ENCODE measurements around the gene SMURF1.

SMURF1 gene

DNA sequence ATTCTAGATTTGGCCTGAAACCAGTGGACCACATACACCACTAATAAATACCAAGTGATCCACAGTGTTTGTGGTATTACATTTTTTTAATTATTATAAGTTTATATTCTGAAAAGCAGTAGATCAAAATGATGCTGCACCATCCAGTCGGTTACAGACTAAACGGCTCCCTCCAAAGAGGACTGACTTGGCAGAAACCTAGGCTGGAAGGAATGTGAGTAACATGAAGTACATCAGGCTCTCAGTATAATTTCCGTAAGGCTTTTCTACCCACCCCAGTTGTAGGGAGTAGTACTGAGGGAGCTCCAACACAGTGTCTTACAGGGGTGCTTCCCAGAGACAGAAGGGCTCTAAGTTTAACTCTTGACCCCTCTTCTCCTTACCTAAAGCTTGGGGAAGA, 146.1 kb downstream of the SMURF1 start:
- no peaks in the 10 kb centered on the region for H3K9me3 Mint-ChIP-seq
- peaks cover 10% of the 10 kb centered on the region for H3K4me1 Mint-ChIP-seq
- peaks cover 51% of the 10 kb centered on the region for H3K36me3 Mint-ChIP-seq
- H3K27ac Mint-ChIP-seq: no peak overlapping the region
- no peak overlapping the region for H3K4me3 Mint-ChIP-seq
- ATAC-seq: no peak
- no peaks in the 10 kb centered on the region for H3K27me3 Mint-ChIP-seq

DNA sequence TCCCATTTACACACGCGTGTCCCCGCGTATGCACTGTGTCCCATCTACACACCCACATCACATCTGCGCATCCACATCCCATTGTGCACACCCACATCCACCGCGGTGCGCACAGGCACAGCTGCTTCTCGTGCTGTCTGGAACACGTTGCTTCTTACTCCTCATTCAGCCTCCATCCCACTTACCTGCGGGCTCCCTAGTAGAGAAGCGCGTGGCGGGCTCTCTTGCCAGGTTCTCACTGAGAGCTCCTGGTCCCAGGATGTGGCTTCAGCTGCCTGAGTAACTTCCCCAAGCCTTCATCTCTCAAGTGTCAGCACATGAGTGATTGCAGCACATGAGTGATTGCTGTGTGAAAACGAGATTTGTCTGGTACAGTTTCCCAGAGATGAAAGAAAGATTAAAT, 147.8 kb downstream of the SMURF1 start:
- H3K9me3 Mint-ChIP-seq: no peaks in the 10 kb centered on the region
- H3K4me3 Mint-ChIP-seq: no peak overlapping the region
- peak overlapping the region; percentile 2 for H3K27ac Mint-ChIP-seq
- H3K27me3 Mint-ChIP-seq: no peaks in the 10 kb centered on the region
- H3K4me1 Mint-ChIP-seq: peaks cover 10% of the 10 kb centered on the region
- no peak for ATAC-seq
- H3K36me3 Mint-ChIP-seq: peaks cover 50% of the 10 kb centered on the region

DNA sequence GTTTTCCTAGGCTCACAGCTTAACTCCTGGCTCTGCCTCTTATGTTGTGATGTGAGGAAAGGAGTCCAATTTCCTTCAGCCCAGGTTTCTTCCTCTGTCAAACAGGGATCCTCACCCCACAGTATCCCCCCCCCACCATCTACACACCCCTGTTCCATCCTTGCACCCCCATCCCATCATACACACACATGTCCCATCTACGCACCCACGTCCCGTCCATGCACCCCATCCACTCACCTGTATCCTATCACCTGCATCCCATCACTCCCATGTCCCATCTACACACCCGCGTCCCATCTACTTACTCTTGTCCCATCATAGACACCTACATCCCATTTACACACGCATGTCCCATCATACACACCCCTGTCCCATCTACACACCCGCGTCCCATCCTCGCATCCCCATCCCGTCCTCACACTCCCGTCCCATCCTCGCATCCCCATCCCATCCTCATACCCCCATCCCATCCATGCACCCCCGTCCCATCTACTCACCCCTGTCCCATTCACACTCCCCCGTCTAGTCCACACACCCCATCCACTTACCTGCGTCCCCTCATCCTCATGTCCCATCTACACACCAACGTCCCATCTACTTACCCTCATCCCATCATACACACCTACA, 148.3 kb downstream of the SMURF1 start:
- Mint-ChIP-seq H3K9me3 (no peaks in the 10 kb centered on the region), H3K4me1 (peaks cover 10% of the 10 kb centered on the region), H3K27ac (peak overlapping the region; percentile 2), H3K27me3 (no peaks in the 10 kb centered on the region), H3K4me3 (no peak overlapping the region), H3K36me3 (peaks cover 44% of the 10 kb centered on the region)
- peak; percentile 61 for ATAC-seq

DNA sequence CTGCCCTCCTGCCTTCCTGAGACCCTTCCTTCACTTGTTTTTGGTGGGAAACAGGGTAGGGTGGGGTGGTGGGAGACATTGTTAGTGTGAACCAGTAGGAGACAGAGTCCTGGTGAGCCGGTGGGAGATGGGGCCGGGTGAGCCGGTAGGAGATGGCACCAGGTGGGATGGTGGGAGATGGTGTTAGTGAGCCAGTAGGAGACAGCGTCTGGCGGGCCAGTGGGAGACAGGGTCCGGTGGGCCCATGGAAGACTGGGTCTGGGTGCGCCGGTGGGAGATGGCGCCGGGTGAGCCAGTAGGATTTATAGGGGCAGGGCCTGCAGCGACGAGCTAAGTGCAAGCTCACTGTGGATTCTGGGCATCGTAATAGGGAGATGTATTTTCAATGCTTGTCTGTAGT, 148.8 kb downstream of the SMURF1 start:
- H3K4me1 Mint-ChIP-seq: peaks cover 10% of the 10 kb centered on the region
- H3K36me3 Mint-ChIP-seq: peaks cover 42% of the 10 kb centered on the region
- H3K9me3 Mint-ChIP-seq: no peaks in the 10 kb centered on the region
- ATAC-seq: no peak
- H3K27me3 Mint-ChIP-seq: no peaks in the 10 kb centered on the region
- H3K27ac Mint-ChIP-seq: no peak overlapping the region
- no peak overlapping the region for H3K4me3 Mint-ChIP-seq

DNA sequence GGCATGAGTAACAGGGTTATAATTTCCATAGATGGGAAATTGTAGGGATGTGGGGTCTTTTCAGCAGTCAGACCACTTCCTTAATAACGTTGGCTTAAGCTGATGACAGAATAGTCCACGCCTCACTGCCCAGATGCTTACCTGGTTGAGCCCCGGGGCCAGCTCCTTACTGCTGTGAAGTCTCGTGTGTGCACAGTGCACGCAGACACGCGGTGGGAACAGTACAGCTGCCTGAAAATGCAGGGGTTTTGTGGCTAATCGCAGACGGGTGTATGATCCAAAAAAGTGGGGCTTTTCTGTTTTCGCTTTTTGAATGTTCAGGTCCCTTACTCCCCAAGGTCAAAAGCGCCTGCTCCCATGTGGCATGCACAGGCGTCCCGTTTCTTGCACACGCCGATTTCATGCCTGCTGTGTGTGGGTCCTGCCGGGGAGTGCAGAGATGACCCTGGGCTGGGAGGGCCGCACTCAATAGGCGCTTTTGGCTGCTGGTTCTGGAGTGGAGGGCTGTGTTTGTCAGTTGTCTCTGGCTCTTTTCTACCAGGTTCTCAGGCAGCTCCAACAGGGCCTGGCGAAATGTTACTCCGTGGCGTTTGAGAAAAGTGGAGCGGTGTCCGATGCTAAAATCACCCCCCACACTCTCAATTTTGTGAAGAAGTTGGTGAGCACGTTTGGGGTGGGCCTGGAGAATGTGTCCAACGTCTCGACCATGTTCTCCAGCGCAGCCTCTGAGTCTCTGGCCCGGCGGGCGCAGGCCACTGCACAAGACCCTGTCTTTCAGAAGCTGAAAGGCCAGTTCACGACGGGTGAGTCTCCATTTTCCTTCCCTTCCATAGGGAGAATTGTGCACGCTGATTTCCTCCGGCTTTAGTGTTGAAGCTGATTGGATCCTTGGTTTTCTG, 149.6 kb downstream of the SMURF1 start:
- ATAC-seq: no peak
- Mint-ChIP-seq H3K27ac (no peak overlapping the region), H3K27me3 (no peaks in the 10 kb centered on the region), H3K4me3 (no peak overlapping the region), H3K4me1 (peaks cover 10% of the 10 kb centered on the region), H3K36me3 (peaks cover 48% of the 10 kb centered on the region), H3K9me3 (no peaks in the 10 kb centered on the region)

DNA sequence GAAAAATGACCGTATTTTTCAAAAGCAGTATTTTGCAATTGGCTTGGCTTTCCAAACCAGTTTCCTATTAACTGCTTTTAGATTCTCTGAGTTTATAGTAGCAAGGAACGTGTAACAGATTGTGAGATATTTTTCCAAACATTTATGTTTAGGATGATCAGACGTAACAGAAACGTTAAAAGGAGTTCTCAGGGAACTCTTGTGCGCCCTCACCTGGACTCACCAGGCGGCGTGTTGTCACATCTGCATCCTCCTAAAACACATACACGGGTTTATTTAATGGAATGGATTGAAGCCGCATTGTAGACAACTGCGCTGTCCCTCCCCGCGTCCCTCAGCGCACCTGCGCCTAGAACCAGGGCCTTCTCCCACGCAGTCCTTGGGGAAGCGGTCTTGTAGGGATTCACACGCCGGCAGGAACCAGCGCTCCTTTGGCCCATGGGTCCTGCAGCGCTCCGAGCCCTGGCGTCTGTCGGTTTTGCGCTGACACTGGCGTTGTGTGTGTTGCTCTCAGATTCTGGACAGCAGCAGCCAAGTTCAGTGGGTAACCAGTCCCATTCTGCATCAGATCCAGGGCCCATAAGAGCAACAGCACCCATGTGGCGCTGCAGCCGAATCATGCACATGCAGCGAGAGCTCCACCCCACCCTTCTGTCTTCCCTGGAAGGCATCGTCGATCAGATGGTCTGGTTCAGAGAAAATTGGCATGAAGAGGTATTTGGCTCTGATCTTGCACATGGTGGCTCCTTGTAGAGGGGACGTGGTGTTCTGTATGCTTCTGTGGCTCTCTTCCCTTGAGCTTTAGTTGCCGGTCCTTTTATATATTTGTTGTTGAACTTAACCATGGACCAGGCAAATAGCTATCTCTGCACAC, 150.6 kb downstream of the SMURF1 start:
- no peak for ATAC-seq
- H3K27ac Mint-ChIP-seq: no peak overlapping the region
- no peaks in the 10 kb centered on the region for H3K27me3 Mint-ChIP-seq
- H3K4me3 Mint-ChIP-seq: no peak overlapping the region
- H3K4me1 Mint-ChIP-seq: peaks cover 10% of the 10 kb centered on the region
- peaks cover 56% of the 10 kb centered on the region for H3K36me3 Mint-ChIP-seq
- H3K9me3 Mint-ChIP-seq: no peaks in the 10 kb centered on the region

DNA sequence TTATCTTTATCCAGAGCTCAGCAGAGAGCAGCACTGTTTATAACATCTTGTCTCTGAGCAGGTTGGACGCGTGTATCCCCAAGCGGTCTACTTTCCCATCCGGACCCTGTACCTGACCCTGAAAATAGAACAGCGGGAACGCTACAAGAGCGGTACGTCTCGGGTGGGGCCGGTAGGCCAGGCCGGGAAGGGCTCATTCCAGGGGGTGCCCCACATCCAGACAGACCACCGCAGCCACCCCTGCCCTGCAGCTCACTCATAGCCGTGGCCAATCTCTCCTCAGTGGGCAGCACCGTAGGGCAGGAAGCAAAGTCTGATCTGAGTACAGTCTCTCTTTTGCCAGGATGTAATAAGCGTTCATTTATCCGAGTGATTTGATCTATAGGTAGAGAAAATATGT, 151.8 kb downstream of the SMURF1 start:
- no peaks in the 10 kb centered on the region for H3K9me3 Mint-ChIP-seq

DNA sequence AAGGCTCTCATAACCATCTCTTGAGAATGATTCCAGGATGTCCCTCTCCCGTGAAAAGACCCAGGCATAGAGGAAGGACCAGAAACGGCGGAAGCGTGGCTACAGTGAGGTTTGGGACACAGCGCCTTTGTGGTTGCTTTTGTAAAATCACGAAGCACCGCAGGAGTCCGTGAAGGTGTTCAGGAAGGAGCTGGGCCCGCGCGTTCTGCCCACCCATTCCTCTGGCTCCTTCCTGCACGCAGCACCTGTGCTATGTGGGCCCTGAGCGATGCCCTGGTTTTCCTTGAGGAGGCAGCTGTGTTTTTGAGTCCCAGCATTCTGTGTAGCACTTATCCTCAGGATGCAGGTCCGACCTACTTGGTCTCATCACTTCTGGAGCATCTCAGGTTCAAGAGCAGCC, 152.8 kb downstream of the SMURF1 start:
- Mint-ChIP-seq H3K27ac (no peak overlapping the region), H3K27me3 (no peaks in the 10 kb centered on the region), H3K4me3 (no peak overlapping the region), H3K36me3 (peaks cover 76% of the 10 kb centered on the region), H3K4me1 (peaks cover 9% of the 10 kb centered on the region), H3K9me3 (peaks cover 2% of the 10 kb centered on the region)
- no peak for ATAC-seq

More for the DNA sequence above, 151.8 kb downstream of the SMURF1 start:
- Mint-ChIP-seq H3K36me3 (peaks cover 68% of the 10 kb centered on the region), H3K4me1 (peaks cover 10% of the 10 kb centered on the region), H3K27ac (no peak overlapping the region), H3K4me3 (no peak overlapping the region), H3K27me3 (no peaks in the 10 kb centered on the region)
- ATAC-seq: no peak

DNA sequence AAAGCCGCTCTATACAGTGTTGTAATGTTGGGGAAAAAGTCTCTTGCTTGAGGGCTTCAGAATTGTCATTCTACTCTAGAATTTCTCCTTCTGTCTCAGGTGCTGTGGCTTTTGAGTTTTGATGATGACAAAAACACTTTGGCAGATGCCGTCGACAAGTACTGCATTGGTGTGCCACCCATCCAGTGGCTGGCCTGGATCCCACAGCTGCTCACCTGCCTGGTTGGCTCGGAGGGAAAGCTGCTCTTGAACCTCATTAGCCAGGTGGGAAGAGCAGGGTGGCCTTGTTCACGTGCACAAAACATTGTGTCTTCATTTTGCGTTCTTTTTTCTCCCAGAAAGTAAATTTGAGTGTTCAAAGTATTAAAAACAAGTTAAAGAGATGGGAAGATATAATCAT, 153.6 kb downstream of the SMURF1 start:
- Mint-ChIP-seq H3K27ac (no peak overlapping the region), H3K9me3 (peaks cover 6% of the 10 kb centered on the region), H3K4me1 (peaks cover under 1% of the 10 kb centered on the region), H3K36me3 (peaks cover 76% of the 10 kb centered on the region), H3K4me3 (no peak overlapping the region), H3K27me3 (no peaks in the 10 kb centered on the region)
- ATAC-seq: no peak

DNA sequence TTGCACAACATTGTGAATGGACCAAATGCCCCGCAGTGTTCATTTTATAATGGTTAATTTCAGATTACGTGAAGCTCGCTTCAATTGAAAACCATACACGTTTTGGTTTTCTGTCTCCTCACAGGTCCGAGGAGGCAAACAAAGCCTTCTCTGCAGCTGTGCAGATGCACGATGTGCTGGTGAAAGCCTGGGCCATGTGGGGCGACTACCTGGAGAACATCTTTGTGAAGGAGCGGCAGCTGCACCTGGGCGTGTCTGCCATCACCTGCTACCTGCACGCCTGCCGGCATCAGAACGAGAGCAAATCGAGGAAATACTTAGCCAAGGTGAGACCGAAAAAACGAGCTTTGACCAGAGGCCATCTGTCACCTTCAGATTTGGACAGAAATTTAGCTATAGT, 155.3 kb downstream of the SMURF1 start:
- Mint-ChIP-seq H3K4me1 (no peaks in the 10 kb centered on the region), H3K27ac (no peak overlapping the region), H3K27me3 (no peaks in the 10 kb centered on the region), H3K9me3 (peaks cover 6% of the 10 kb centered on the region), H3K36me3 (peaks cover 82% of the 10 kb centered on the region), H3K4me3 (no peak overlapping the region)
- no peak for ATAC-seq

DNA sequence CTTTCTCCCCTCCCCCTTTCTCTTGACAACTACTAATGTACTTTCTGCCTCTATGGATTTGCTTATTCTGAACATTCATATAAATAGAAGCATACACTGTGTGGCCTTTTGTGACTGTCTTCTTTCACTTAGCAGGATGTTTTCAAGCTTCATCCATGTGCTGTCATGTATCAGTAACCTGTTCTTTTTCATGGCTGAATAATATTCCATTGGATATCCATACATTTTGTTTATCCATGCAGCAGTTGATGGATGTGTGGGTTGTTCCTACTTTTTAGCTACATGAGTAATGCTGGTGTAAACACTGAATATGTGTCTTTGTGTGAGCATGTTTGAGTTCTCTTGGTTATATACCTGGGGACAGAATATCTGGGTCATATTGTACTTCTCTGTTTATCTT, 158.0 kb downstream of the SMURF1 start:
- no peaks in the 10 kb centered on the region for H3K4me1 Mint-ChIP-seq
- no peaks in the 10 kb centered on the region for H3K27me3 Mint-ChIP-seq
- H3K36me3 Mint-ChIP-seq: peaks cover 86% of the 10 kb centered on the region
- H3K9me3 Mint-ChIP-seq: peaks cover 6% of the 10 kb centered on the region
- no peak overlapping the region for H3K27ac Mint-ChIP-seq
- H3K4me3 Mint-ChIP-seq: no peak overlapping the region
- ATAC-seq: no peak

DNA sequence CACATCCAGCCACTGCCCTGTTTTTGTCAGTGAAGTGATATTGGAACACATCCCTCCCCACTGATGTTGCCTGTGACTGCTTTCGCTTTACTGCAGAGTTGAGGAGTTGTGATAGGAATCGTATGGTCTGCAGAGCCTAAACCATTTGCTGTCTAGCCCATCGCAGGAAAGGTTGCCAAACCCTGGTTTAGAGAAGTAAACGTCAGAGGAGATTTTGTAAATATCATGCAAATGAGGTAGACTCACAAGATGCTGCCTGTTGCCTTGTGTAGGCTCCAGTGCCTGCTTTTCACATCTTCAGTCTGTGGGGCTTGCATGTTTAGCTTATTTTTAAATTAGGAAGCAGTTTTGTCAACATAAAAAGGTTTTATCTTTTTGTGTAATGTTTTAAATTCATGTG, 158.5 kb downstream of the SMURF1 start:
- Mint-ChIP-seq H3K36me3 (peaks cover 91% of the 10 kb centered on the region), H3K9me3 (peaks cover 6% of the 10 kb centered on the region), H3K27ac (no peak overlapping the region), H3K4me3 (no peak overlapping the region), H3K27me3 (no peaks in the 10 kb centered on the region), H3K4me1 (no peaks in the 10 kb centered on the region)
- ATAC-seq: no peak

DNA sequence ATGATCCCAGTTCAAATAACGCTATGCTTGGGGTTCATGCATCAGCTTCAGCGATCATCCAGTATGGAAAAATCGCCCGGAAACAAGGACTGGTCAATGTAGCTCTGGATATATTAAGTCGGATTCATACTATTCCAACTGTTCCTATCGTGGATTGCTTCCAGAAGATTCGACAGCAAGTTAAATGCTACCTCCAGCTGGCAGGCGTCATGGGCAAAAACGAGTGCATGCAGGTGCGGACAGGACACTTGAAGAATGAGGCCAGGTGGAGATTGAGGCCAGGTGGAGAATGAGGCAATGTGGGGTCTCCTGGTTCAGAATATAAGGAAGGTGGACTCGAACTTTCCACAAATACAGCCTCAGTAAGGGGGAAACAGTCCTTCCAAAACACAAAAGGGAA, 159.8 kb downstream of the SMURF1 start:
- no peak overlapping the region for H3K27ac Mint-ChIP-seq
- H3K36me3 Mint-ChIP-seq: peaks cover 93% of the 10 kb centered on the region
- peaks cover 6% of the 10 kb centered on the region for H3K9me3 Mint-ChIP-seq
- no peak overlapping the region for H3K4me3 Mint-ChIP-seq
- no peak for ATAC-seq
- H3K27me3 Mint-ChIP-seq: no peaks in the 10 kb centered on the region
- no peaks in the 10 kb centered on the region for H3K4me1 Mint-ChIP-seq

DNA sequence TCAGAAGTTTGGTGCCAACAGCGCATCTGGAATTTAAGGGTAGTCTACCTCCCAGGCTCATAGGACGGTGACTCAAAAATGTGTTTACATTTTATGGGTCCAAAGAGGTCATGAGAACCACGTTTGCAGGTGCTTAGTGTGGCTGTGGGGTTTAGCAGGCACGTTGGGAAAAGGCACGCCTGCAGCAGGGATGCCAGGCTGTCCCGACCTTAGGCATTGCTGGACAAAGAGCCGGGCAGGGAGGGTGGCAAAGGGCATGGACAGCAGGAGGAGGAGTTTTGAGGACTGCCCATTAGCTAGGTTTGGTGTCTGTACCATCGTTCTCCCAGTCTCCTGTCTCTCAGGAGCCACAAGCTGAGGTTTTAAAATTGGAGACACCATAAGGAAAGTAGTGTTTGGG, 161.2 kb downstream of the SMURF1 start:
- Mint-ChIP-seq H3K4me1 (no peaks in the 10 kb centered on the region), H3K36me3 (peaks cover 88% of the 10 kb centered on the region), H3K27me3 (no peaks in the 10 kb centered on the region), H3K27ac (no peak overlapping the region), H3K4me3 (no peak overlapping the region), H3K9me3 (peaks cover 6% of the 10 kb centered on the region)
- no peak for ATAC-seq

DNA sequence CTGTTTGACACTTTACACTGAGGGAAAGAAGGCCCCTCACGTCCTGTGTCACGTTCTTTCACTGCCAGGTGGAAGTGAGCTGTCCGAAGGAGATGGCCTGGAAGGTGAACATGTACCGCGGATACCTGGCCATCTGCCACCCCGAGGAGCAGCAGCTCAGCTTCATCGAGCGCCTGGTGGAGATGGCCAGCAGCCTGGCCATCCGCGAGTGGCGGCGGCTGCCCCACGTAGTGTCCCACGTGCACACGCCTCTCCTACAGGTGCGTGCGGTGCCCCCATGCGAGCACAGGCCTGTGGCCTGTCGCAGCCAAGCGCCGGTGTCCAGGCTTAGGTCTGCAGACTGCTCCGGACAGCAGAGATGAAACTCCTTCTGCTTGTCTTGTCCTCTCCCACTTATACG, 162.2 kb downstream of the SMURF1 start:
- Mint-ChIP-seq H3K27ac (no peak overlapping the region), H3K4me3 (no peak overlapping the region), H3K36me3 (peaks cover 86% of the 10 kb centered on the region), H3K9me3 (peaks cover 6% of the 10 kb centered on the region), H3K4me1 (no peaks in the 10 kb centered on the region), H3K27me3 (no peaks in the 10 kb centered on the region)
- ATAC-seq: no peak

Data from stimulated activated memory B cell treated with anti-CD40 and anti-IgM and Interleukin-4, amounts not matched to agents 10 μg/mL and 1 μg/mL and 100 μg/mL, for 72 hours (primary cell).